ENCODE measurements around the gene PRR20C.
"Not testable (repeated sequence)": the region's sequence is repeated elsewhere in the genome, so short reads cannot be mapped to it uniquely, and the experiment has no call there.

- TF ChIP-seq CTCF, POLR2A (IDR thresholded peaks at IDR 0.05): not testable (repeated sequence)
These were observed 6.5 kb downstream of the PRR20C start, which contains the start of gene PRR20D for GRCh38 chr13:57160332-57160731.
